Measurements from ENCODE around the gene RRP9. TPM values are rescaled to one million over a fixed set of nuclear protein-coding genes. Genes with fewer than 3 reads are reported as not detected.
"Not testable (repeated sequence)": the region's sequence is repeated elsewhere in the genome, so short reads cannot be mapped to it uniquely, and the experiment has no call there.

The RRP9 gene
- total RNA-seq, 1 experiment from 2014 or later, result 49.9 TPM

DNA sequence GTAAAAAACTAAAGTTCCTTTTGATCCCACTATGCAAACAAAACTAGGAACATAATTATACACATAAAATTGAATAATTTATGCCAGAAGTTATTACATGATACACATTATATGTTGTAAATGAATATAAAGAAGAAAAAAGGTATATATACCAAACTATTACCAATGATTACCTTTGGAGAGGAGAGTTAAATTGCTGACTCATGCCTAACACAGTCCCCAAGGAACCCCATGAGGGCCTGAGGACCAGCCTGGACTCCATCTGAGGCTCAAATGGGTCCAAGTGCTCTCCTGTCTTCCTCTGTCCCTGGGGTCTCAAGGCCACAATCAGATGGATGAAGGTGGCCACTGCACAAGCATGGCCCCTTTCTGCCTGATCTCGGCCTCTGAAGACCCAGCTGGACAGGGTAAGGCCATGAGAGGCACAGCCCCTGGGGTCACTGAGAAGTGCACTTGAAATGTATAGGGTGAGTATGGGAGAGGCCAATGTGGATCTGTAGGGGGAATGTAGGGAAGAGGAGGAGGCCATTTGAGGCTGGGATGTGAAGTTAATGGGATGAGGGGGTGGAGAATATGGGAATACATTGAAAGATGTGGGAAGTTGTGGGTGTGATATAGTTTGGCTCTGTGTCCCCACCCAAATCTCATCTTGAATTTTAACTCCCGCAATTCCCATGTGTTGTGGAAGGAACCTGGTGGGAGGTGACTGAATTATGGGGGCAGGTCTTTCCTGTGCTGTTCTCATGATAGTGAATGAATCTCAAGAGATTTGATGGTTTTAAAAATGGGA, 37.5 kb downstream of the RRP9 start:
- TF ChIP-seq, protein P1, sequence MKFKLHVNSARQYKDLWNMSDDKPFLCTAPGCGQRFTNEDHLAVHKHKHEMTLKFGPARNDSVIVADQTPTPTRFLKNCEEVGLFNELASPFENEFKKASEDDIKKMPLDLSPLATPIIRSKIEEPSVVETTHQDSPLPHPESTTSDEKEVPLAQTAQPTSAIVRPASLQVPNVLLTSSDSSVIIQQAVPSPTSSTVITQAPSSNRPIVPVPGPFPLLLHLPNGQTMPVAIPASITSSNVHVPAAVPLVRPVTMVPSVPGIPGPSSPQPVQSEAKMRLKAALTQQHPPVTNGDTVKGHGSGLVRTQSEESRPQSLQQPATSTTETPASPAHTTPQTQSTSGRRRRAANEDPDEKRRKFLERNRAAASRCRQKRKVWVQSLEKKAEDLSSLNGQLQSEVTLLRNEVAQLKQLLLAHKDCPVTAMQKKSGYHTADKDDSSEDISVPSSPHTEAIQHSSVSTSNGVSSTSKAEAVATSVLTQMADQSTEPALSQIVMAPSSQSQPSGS (CRISPR knock-in tag; IDR thresholded peaks at IDR 0.05; ENCODE audit: borderline replicate concordance, low read depth), result no peak
- no peak for TF ChIP-seq NR2C2 (CRISPR knock-in tag; IDR thresholded peaks at IDR 0.05)
- no peak for TF ChIP-seq ZNF219 (CRISPR knock-in tag; IDR thresholded peaks at IDR 0.05; ENCODE audit: borderline replicate concordance)
- TF ChIP-seq ZNF396 (CRISPR knock-in tag; IDR thresholded peaks at IDR 0.05; ENCODE audit: borderline replicate concordance), result no peak
- TF ChIP-seq ZNF512 (CRISPR knock-in tag; IDR thresholded peaks at IDR 0.05; ENCODE audit: borderline replicate concordance), result no peak
- TF ChIP-seq, protein P2, sequence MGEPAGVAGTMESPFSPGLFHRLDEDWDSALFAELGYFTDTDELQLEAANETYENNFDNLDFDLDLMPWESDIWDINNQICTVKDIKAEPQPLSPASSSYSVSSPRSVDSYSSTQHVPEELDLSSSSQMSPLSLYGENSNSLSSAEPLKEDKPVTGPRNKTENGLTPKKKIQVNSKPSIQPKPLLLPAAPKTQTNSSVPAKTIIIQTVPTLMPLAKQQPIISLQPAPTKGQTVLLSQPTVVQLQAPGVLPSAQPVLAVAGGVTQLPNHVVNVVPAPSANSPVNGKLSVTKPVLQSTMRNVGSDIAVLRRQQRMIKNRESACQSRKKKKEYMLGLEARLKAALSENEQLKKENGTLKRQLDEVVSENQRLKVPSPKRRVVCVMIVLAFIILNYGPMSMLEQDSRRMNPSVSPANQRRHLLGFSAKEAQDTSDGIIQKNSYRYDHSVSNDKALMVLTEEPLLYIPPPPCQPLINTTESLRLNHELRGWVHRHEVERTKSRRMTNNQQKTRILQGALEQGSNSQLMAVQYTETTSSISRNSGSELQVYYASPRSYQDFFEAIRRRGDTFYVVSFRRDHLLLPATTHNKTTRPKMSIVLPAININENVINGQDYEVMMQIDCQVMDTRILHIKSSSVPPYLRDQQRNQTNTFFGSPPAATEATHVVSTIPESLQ (CRISPR knock-in tag; IDR thresholded peaks at IDR 0.05), result no peak
- TF ChIP-seq E2F1 (CRISPR knock-in tag; IDR thresholded peaks at IDR 0.05), result no peak
- no peak for DNase-seq (ENCODE audit: low spot score)
- no peak overlapping the region for H3K4me3 Mint-ChIP-seq
- no peak for ATAC-seq
- H3K9me3 Mint-ChIP-seq, result peaks cover 52% of the 10 kb centered on the region
- peaks cover 6% of the 10 kb centered on the region for H3K27me3 Mint-ChIP-seq (ENCODE audit: low read depth)
- POLR2A ChIA-PET, result no interaction called here
- peaks cover 13% of the 10 kb centered on the region for H3K4me1 Mint-ChIP-seq
- no peak overlapping the region for H3K27ac Mint-ChIP-seq
- peaks cover 19% of the 10 kb centered on the region for H3K36me3 Mint-ChIP-seq
- CTCF ChIA-PET, result no interaction called here

- H3K4me3 Mint-ChIP-seq; H3K27me3 Mint-ChIP-seq (ENCODE audit: low read depth); H3K27ac Mint-ChIP-seq; CTCF ChIA-PET; DNase-seq (ENCODE audit: low spot score); ATAC-seq; POLR2A ChIA-PET: not testable (repeated sequence)
- Mint-ChIP-seq H3K4me1 (peaks cover 13% of the 10 kb centered on the region), H3K9me3 (peaks cover 43% of the 10 kb centered on the region), H3K36me3 (peaks cover 20% of the 10 kb centered on the region)
Measured at GRCh38 chr3:51902361-51902760, 39.3 kb downstream of the RRP9 start.

GRCh38 chr3:51900043-51900442, 41.7 kb downstream of the RRP9 start:
- H3K27me3 Mint-ChIP-seq (ENCODE audit: low read depth); POLR2A ChIA-PET; DNase-seq (ENCODE audit: low spot score); H3K27ac Mint-ChIP-seq; ATAC-seq; H3K4me3 Mint-ChIP-seq: not testable (repeated sequence)
- Mint-ChIP-seq H3K36me3 (peaks cover 15% of the 10 kb centered on the region), H3K4me1 (peaks cover 18% of the 10 kb centered on the region), H3K9me3 (peaks cover 33% of the 10 kb centered on the region)
- CTCF ChIA-PET, result interaction anchor here (0.8 to 2.3 kb wide), 2 partner anchors 74 to 181 kb away, joined by 4 to 13 read pairs; partner anchors contain the start of gene ABHD14B

DNA sequence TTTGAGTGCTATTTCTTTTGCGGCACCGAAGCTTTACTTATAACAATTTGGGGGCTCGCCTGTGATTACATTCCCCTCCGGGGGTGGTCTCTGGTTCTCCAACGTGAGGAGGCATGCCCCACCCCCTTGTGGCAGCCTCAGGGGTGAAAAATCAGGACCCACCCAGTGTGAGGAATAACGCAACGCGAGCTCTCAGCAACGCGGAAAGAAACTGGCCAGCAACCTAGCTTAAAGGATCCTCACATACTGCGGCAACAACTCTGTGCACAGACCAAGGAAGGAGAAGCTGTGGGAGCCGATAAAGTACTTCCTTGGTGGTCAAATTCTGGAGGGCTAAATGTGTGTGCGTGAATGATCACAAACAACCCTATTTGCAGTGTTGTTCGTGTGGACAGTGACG, 44.3 kb downstream of the RRP9 start:
- Mint-ChIP-seq H3K4me3 (no peak overlapping the region), H3K4me1 (peaks cover 16% of the 10 kb centered on the region), H3K27ac (no peak overlapping the region), H3K9me3 (peaks cover 22% of the 10 kb centered on the region), H3K36me3 (peaks cover 8% of the 10 kb centered on the region; the same call in 1 of the 2 replicates), H3K27me3 (ENCODE audit: low read depth) (peaks cover 5% of the 10 kb centered on the region)
- ATAC-seq (no peak), DNase-seq (ENCODE audit: low spot score) (no peak)
- POLR2A ChIA-PET, result no interaction called here
- TF ChIP-seq, protein P3, sequence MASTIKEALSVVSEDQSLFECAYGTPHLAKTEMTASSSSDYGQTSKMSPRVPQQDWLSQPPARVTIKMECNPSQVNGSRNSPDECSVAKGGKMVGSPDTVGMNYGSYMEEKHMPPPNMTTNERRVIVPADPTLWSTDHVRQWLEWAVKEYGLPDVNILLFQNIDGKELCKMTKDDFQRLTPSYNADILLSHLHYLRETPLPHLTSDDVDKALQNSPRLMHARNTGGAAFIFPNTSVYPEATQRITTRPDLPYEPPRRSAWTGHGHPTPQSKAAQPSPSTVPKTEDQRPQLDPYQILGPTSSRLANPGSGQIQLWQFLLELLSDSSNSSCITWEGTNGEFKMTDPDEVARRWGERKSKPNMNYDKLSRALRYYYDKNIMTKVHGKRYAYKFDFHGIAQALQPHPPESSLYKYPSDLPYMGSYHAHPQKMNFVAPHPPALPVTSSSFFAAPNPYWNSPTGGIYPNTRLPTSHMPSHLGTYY (CRISPR knock-in tag; IDR thresholded peaks at IDR 0.05), result no peak
- TF ChIP-seq ZNF232 (CRISPR knock-in tag; IDR thresholded peaks at IDR 0.05) (no peak), ZNF263 (CRISPR knock-in tag; IDR thresholded peaks at IDR 0.05; ENCODE audit: low read depth) (no peak), ZNF512 (CRISPR knock-in tag; IDR thresholded peaks at IDR 0.05; ENCODE audit: borderline replicate concordance) (no peak), HMGA2 (CRISPR knock-in tag; IDR thresholded peaks at IDR 0.05) (no peak)
- TF ChIP-seq, protein P4, sequence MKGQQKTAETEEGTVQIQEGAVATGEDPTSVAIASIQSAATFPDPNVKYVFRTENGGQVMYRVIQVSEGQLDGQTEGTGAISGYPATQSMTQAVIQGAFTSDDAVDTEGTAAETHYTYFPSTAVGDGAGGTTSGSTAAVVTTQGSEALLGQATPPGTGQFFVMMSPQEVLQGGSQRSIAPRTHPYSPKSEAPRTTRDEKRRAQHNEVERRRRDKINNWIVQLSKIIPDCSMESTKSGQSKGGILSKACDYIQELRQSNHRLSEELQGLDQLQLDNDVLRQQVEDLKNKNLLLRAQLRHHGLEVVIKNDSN (CRISPR knock-in tag; IDR thresholded peaks at IDR 0.05), result no peak
- CTCF ChIA-PET, result interaction anchor here (0.8 kb wide), 2 partner anchors 78 to 178 kb away, joined by 4 to 5 read pairs; no protein-coding TSS in a partner anchor

Data from WTC11 (cell line).